H9 (cell line): ENCODE results near the gene ZNF764. TPM values are rescaled to one million over a fixed set of nuclear protein-coding genes. Genes with fewer than 3 reads are reported as not detected.

Source experiments
- DNase-seq: peaks from one replicate; pipeline ENCODE4 v3.0.0-alpha.2; 2017
- H2AFZ ChIP-seq: one replicate; pipeline ENCODE4 v1.6.1; 2013; ENCODE audit warnings: mild to moderate bottlenecking, low read length, control low read depth, moderate library complexity
- H2AK5ac ChIP-seq: 2 replicates; pipeline ENCODE4 v1.6.1; 2013; ENCODE audit warnings: low read length, control low read depth, mixed read lengths; ENCODE audit not compliant: insufficient read length
- H2BK120ac ChIP-seq: one replicate; pipeline ENCODE4 v1.6.1; 2013; ENCODE audit warnings: low read depth, mild to moderate bottlenecking, low read length, control low read depth, inconsistent platforms; ENCODE audit not compliant: poor library complexity, severe bottlenecking
- H2BK12ac ChIP-seq: 2 replicates; pipeline ENCODE4 v1.6.1; 2013; ENCODE audit warnings: low read length, control low read depth, mixed read lengths, low read depth; ENCODE audit not compliant: insufficient read length
- H2BK15ac ChIP-seq: 2 replicates; pipeline ENCODE4 v1.6.1; 2013; ENCODE audit warnings: low read depth, low read length, control low read depth
- H2BK20ac ChIP-seq: one replicate; pipeline ENCODE4 v1.6.1; 2013; ENCODE audit warnings: low read depth, mild to moderate bottlenecking, low read length, control low read depth, inconsistent platforms; ENCODE audit not compliant: poor library complexity, severe bottlenecking
- H2BK5ac ChIP-seq: 2 replicates; pipeline ENCODE4 v1.6.1; 2013; ENCODE audit warnings: low read length, control low read depth, mixed read lengths; ENCODE audit not compliant: insufficient read length
- H3K14ac ChIP-seq: 2 replicates; pipeline ENCODE4 v1.6.1; 2013; ENCODE audit warnings: low read length, control low read depth; ENCODE audit not compliant: insufficient read depth
- H3K18ac ChIP-seq: 2 replicates; pipeline ENCODE4 v1.6.1; 2013; ENCODE audit warnings: low read depth, mild to moderate bottlenecking, mixed read lengths, low read length, control low read depth; ENCODE audit not compliant: insufficient read length
- H3K23ac ChIP-seq: 2 replicates; pipeline ENCODE4 v1.6.1; 2013; ENCODE audit warnings: low read length, control low read depth, mixed read lengths, low read depth; ENCODE audit not compliant: insufficient read length
- H3K23me2 ChIP-seq: 2 replicates; pipeline ENCODE4 v1.6.1; 2013; ENCODE audit warnings: low read depth, mild to moderate bottlenecking, mixed read lengths, low read length, control low read depth; ENCODE audit not compliant: insufficient read length, poor library complexity, severe bottlenecking
- H3K27ac ChIP-seq: 2 replicates; pipeline ENCODE4 v1.5.1; 2013; ENCODE audit warnings: low read length, control low read depth, mixed read lengths, low read depth; ENCODE audit not compliant: insufficient read length
- H3K27me3 ChIP-seq: 2 replicates; pipeline ENCODE4 v1.6.1; 2013; ENCODE audit warnings: low read length, control low read depth, inconsistent platforms; ENCODE audit not compliant: insufficient read depth
- H3K4ac ChIP-seq: 2 replicates; pipeline ENCODE4 v1.6.1; 2013; ENCODE audit warnings: low read depth, mild to moderate bottlenecking, control low read depth, inconsistent platforms, low read length, moderate library complexity
- H3K4me1 ChIP-seq: 2 replicates; pipeline ENCODE4 v1.6.1; 2013; ENCODE audit warnings: low read length, control low read depth, inconsistent platforms; ENCODE audit not compliant: insufficient read depth
- H3K4me2 ChIP-seq: 2 replicates; pipeline ENCODE4 v1.6.1; 2013; ENCODE audit warnings: low read length, control low read depth, mixed read lengths; ENCODE audit not compliant: insufficient read length, insufficient read depth
- H3K56ac ChIP-seq: 2 replicates; pipeline ENCODE4 v1.6.1; 2013; ENCODE audit warnings: low read depth, mild to moderate bottlenecking, mixed read lengths, low read length, control low read depth; ENCODE audit not compliant: insufficient read length
- H3K79me1 ChIP-seq: 2 replicates; pipeline ENCODE4 v1.6.1; 2013; ENCODE audit warnings: low read depth, mild to moderate bottlenecking, moderate library complexity, low read length, control low read depth, inconsistent platforms; ENCODE audit not compliant: insufficient read depth, poor library complexity, severe bottlenecking
- H3K79me2 ChIP-seq: 2 replicates; pipeline ENCODE4 v1.6.1; 2013; ENCODE audit warnings: low read length, control low read depth, inconsistent platforms; ENCODE audit not compliant: insufficient read depth
- H3K9ac ChIP-seq: 2 replicates; pipeline ENCODE4 v1.6.1; 2013; ENCODE audit warnings: low read length, control low read depth, mixed read lengths; ENCODE audit not compliant: insufficient read length; ENCODE audit errors: extremely low read depth
- H3K9me3 ChIP-seq: one replicate; pipeline ENCODE4 v1.6.1; 2013; ENCODE audit warnings: low read depth, low read length, inconsistent platforms; ENCODE audit not compliant: control insufficient read depth
- H3T11ph ChIP-seq: one replicate; pipeline ENCODE4 v1.6.1; 2013; ENCODE audit warnings: mild to moderate bottlenecking, low read length, control low read depth, inconsistent platforms
- H4K20me1 ChIP-seq: one replicate; pipeline ENCODE4 v1.6.1; 2013; ENCODE audit not compliant: control insufficient read depth, insufficient read length, insufficient read depth
- H4K5ac ChIP-seq: 2 replicates; pipeline ENCODE4 v1.6.1; 2013; ENCODE audit warnings: low read depth, mild to moderate bottlenecking, mixed read lengths, low read length, control low read depth; ENCODE audit not compliant: insufficient read length
- H4K8ac ChIP-seq: replicated peaks from 2 replicates; pipeline ENCODE4 v1.6.1; 2013; ENCODE audit warnings: low read length, control low read depth, mixed read lengths, low read depth; ENCODE audit not compliant: insufficient read length
- H4K91ac ChIP-seq: 2 replicates; pipeline ENCODE4 v1.6.1; 2013; ENCODE audit warnings: low read depth, mild to moderate bottlenecking, moderate library complexity, mixed read lengths, low read length, control low read depth; ENCODE audit not compliant: insufficient read length
- H3K27ac Mint-ChIP-seq, 3 experiments: 2 replicates in 2 of 3; 3 replicates in 1 of 3; pipeline ENCODE4 v1.8.0; 2020 to 2021; ENCODE audit warnings: mixed read lengths in 3 of 3, mild to moderate bottlenecking in 1 of 3, moderate library complexity in 1 of 3
- H3K27me3 Mint-ChIP-seq: 2 replicates; pipeline ENCODE4 v1.8.0; 2021; ENCODE audit warnings: low read depth, mild to moderate bottlenecking, moderate library complexity, mixed read lengths
- H3K36me3 Mint-ChIP-seq, 3 experiments: 2 replicates in 2 of 3; 3 replicates in 1 of 3; pipeline ENCODE4 v1.8.0; 2020 to 2021; ENCODE audit warnings: low read depth in 3 of 3, mixed read lengths in 3 of 3; ENCODE audit not compliant: insufficient read depth in 1 of 3
- H3K4me1 Mint-ChIP-seq, 2 experiments: 2 replicates each; pipeline ENCODE4 v1.8.0; 2020; ENCODE audit warnings: mixed read lengths in 2 of 2
- H3K4me3 Mint-ChIP-seq, 2 experiments: 2 replicates in 1 of 2; 3 replicates in 1 of 2; pipeline ENCODE4 v1.8.0; 2020 to 2021; ENCODE audit warnings: mild to moderate bottlenecking in 2 of 2, mixed read lengths in 2 of 2, moderate library complexity in 1 of 2
- H3K9me3 Mint-ChIP-seq, 2 experiments: 2 replicates in 1 of 2; 3 replicates in 1 of 2; pipeline ENCODE4 v1.8.0; 2020; ENCODE audit warnings: mild to moderate bottlenecking in 2 of 2, mixed read lengths in 2 of 2, moderate library complexity in 1 of 2
- CTCF ChIP-seq: fragments of 200-600 bp; sonication (generic); conservative IDR thresholded peaks from 3 replicates; pipeline ENCODE4 v1.8.0; 2021; ENCODE audit warnings: antibody characterized with exemption, mild to moderate bottlenecking
- WGBS: extraction: QIAGEN DNeasy Blood & Tissue Kit; methylation state at CpG from one replicate; pipeline ENCODE4 v1.1.7; 2013; ENCODE audit warnings: missing lambda C conversion rate, low lambda C conversion rate, mixed read lengths; ENCODE audit not compliant: insufficient read length; ENCODE audit errors: extremely low coverage; 5-methylcytosine and 5-hydroxymethylcytosine counted together
- total RNA-seq: library from RNA; stranded (reverse); gene quantifications from 2 replicates; pipeline ENCODE4 v1.2.1, GENCODE V29; 2021

The ZNF764 gene
- total RNA-seq, 1 experiment from 2014 or later: 11.4 TPM

GRCh38 chr16:30528799-30529457 lies 29.2 kb downstream of the ZNF764 start:
- no peak for TF ChIP-seq CTCF
- no peak overlapping the region for H3K14ac ChIP-seq
- no peaks in the 10 kb centered on the region for H4K20me1 ChIP-seq
- no peak overlapping the region for H2AFZ ChIP-seq
- H2AK5ac ChIP-seq: no peak overlapping the region
- peak overlapping the region in 1 of 2 experiments; percentile 36; a peak in 2 of 5 replicates for H3K4me3 Mint-ChIP-seq
- H4K5ac ChIP-seq: no peak overlapping the region
- H3K79me1 ChIP-seq: no peaks in the 10 kb centered on the region
- no peak overlapping the region for H3K4me2 ChIP-seq
- no peaks in the 10 kb centered on the region for H3K79me2 ChIP-seq
- no peak overlapping the region for H2BK15ac ChIP-seq
- no peak overlapping the region for H4K91ac ChIP-seq
- H2BK5ac ChIP-seq: no peak overlapping the region
- H3K9me3 ChIP-seq: no peaks in the 10 kb centered on the region
- H2BK12ac ChIP-seq: no peak overlapping the region
- WGBS: no CpG with 5 or more reads among the region's 4 CpGs
- no peaks in the 10 kb centered on the region for H3K9me3 Mint-ChIP-seq
- H3K23ac ChIP-seq: no peak overlapping the region
- H3K56ac ChIP-seq: no peak overlapping the region
- no peak overlapping the region for H2BK20ac ChIP-seq
- no peak overlapping the region for H3K4ac ChIP-seq
- no peak overlapping the region for H2BK120ac ChIP-seq
- H3K27me3 ChIP-seq: no peaks in the 10 kb centered on the region
- peak overlapping the region; percentile 21 for H3K9ac ChIP-seq
- no peak overlapping the region for H3K18ac ChIP-seq
- H3K4me1 Mint-ChIP-seq: peaks cover 20 to 21% of the 10 kb centered on the region in 2 experiments
- H3K36me3 Mint-ChIP-seq: peaks cover 2 to 37% (median 25%) of the 10 kb centered on the region in 3 experiments; a peak in 6 of 7 replicates
- no peak overlapping the region for H3T11ph ChIP-seq
- peaks cover 2% of the 10 kb centered on the region; the same call in 1 of the 2 replicates for H3K4me1 ChIP-seq
- no peak for DNase-seq
- H3K27me3 Mint-ChIP-seq: no peaks in the 10 kb centered on the region
- H3K27ac ChIP-seq: no peak overlapping the region
- H4K8ac ChIP-seq: no peak overlapping the region
- no peak overlapping the region; a peak in 1 of 7 replicates for H3K27ac Mint-ChIP-seq
- peaks cover 23% of the 10 kb centered on the region for H3K23me2 ChIP-seq
